Suppressor macrophage treated with lipopolysaccharide for 4 hours (primary cell): ENCODE measurements around the gene PCDH9.

ENCODE experiments used
- DNase-seq: peaks from one replicate; pipeline ENCODE4 v3.0.0-alpha.2; 2020

Gene PCDH9

DNA sequence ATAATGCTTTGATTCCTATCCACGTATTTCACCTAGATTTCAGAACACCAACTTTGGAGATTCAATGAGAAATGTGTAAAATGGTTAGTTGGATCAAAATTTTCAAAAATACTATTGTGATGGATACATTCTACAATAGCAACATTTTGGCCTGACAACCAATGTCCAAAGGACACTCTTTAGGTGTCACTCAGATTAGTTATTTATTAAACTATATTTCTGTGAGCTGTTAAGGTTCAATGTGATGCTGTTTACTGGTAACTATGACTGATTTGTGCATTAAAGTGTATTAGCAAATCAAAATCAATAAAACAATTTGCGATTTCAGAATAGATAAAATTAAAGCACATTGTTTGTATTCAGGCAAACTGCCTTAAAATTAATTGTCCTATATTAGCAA is 149.8 kb downstream of the PCDH9 start:
- DNase-seq = no peak

DNA sequence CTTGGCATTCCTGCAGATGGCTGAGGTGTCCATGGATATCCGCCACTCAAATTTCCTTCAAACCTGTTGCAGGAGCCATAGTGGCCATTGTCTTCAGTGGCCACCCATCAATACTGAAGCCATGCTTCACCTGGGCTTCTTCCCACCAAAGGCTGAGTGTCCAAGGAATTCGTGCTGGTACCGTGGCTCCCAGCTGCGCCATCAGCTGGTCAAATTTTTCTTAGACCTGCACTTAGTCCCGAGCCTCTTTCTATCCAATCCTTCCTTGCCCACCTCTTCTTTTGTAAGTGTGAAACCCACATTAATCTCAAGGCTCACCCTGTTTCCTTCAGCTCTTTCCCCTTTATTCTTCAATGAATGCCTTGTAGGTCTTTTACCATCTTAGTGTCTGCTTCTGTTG is 152.1 kb downstream of the PCDH9 start:
- DNase-seq = no peak

DNA sequence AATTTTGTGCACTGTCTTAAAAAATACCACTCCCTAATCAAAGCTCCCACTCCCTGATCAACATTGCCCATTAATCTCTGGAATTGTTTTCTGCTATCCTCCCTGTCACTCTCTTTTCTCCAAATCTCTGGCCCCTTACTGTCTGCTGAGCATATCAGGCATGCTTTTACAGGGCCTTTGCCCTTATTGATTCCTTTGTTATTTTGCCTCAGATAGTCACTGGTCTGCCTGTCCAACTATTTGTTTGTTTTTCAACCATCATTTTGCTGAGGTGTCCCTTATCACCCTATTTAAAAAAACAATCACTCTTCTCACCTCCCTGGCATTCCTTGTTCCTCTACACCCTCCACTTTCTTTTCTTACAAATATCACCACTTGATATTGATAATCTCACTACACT is 153.0 kb downstream of the PCDH9 start:
- no peak for DNase-seq

DNA sequence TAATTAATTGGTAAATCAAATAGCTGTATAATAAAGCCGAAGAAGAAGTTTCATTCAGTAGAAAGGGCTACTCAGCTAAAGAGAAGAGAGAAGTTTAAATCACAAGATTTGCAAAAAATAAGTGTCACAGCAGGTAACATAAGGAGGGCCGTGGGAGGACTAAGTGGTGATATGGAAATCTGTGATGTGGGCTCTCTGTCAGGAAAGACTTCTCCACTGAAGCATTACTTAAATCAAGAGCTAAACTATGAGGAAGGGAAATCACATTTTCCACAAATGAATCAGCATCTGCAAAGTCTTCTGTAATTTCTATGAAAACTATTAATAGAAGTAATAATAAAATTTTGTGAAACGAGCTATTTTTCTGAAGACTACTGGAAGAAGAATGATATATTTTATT is 153.8 kb downstream of the PCDH9 start:
- no peak for DNase-seq

DNA sequence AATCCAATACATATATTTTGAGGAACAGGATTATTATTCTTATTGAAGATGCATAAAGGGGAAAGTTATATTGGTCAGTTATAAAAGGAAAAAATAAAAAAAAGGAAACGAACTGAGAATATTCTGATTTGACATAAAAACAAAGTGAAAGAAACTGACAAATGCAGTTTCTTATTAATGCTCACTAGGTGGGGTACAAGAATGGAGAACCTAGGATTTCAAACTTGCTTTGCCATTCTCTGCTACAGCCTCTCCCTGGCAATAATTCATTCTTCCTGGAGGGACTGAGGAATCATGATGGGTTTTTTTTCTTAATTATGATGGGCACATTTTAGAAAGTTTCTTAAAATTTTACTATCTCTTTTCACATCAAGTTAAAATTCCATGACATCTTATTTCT is 154.9 kb downstream of the PCDH9 start:
- DNase-seq = no peak

DNA sequence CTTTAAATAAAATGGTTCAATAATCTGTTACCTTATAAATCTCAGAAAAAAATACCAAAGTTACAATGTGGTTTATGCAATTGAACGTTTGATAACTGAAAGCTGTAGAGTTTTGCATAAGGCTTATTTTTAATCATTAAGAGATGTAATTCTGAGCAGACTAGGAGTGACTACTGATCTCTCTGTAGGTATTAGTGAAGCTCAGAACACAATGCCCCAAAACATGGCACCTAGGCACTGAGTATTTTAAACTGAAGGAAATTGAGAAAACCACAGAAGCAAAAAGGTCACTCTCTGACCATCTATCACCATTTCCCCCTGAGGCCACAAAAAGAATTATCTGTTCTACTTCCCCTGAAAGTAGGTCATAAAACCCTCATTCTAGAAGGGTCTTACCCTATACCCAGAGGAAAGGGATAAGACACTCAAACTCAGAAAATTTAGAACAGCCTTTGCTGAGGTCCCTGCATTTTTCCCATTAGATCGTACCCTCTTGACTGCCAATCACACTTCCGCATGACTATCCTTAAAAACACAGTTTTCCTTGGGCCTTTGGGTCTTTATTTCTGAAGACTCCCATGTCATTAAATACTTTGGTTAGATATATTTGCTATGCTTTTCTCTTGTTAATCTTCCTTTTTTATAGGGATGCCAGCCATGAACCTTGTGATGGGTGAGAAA is 158.1 kb downstream of the PCDH9 start:
- DNase-seq = no peak

DNA sequence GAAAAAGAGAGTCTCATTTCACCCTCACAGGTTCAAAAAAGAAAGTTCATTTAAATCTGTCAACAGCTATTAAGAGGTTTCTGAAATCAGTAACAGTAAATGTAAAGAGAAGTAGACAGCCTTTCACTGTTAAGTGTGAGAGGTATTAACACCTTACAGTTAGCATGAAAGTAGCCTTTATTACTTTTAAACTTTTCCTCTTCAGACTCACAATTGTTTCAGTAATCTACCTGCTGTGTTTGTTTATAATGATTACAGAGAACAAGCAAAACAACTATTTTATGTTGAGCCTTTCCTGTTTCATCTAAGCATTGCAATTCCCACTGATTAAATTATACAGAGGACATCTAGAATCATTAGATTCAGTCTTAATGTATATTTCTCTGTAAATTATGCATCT is 159.8 kb downstream of the PCDH9 start:
- no peak for DNase-seq

DNA sequence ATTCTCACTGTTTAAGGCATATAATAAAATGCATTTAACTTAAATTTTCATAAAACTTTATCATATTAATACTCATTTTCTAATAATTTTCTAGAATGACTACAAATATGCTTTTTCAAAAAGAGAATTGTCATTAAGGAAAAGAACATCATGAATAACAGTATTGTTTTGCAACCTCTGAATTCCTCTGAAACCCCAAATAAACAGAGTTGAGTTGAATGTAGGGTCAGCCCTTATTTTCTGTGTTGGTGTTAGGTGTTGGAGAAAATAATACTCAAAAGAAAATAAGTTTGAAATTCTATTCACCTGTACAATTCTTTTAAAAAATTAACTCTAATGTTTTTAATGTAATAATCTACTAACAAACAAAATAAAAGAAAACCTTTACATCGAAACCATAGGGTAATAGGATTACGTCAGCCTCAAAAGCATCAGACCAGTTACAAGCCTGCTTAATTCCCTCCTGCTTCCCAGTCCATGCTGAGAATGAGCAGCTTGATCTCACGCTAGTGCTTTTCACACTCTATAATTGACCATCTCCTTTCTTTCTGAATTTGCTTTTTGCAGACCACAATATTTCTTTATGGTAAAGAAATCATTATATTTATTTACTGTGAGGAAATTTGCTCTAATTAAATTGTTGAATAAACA is 160.9 kb downstream of the PCDH9 start:
- no peak for DNase-seq

DNA sequence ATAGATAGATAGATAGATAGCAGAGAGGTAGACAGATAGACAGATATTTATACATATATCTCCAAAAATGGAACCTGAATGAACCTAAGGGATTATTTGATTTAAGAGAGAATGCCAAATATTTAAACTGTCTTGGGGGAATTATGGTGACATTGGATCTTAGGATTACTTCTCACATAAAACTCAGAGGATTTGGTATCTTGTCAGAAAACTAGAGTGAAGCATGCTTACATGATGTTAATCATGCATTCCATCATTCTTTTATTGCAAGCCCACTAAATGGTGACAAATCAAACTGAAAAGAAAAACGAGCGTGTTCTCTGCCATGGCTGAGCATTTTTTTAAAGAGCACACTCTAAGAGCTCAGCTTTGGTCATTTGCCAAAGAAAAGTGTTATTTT is 165.2 kb downstream of the PCDH9 start:
- no peak for DNase-seq

DNA sequence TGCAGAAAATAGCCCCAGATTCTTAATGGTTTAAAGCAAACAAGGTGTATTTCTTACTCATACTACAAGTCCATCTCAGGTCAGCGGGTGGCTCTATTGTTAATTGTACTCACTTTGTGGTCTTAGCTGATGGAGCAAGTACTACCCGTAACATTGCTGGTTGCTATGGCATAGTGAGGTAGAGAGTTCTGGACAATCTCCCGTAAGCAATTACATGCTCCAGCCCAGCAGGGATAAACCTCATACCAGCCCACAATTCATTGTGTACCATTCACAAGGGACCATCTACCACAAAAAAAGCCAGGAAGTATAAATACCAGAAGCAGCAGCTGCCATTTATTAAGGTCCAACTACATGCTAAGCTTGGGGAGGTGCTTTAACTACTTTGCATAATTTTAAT is 167.1 kb downstream of the PCDH9 start:
- DNase-seq = no peak

DNA sequence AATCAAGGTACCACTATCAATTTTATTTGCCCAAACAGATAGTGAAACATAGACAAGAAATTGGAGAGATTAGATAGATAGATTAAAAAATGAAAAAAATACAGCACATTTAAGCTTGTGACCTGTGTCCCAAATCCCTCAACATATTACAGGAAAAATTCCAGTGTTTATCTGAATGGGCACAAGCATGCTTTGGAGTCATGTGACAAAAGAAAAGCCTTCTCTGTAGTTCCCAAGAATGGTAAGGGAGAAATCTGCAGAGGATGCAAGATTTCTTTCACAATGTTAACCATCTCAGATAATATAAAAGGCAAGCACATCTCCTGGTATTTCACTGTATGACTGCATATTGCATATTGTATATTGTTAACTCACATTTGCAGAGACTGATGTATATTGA is 168.0 kb downstream of the PCDH9 start:
- no peak for DNase-seq

DNA sequence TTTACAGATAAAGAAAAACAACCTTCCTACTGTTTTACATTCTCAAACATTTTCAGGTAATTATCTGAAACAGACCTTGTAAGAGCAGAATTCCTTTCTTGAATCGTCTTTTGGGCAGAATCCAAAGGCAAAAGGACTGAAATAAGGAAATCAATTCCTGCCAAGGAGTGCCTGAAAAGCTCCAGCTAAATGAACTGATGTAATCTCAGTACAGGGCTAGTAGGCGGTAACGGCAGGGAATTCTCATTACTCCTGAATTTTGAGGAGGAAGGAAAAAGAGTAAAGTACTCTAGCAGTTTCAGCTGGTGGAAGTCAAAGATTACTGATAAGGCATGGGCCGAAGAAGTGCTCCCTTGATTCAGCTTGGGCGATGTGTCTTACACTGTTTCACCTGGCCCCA is 168.4 kb downstream of the PCDH9 start:
- no peak for DNase-seq

DNA sequence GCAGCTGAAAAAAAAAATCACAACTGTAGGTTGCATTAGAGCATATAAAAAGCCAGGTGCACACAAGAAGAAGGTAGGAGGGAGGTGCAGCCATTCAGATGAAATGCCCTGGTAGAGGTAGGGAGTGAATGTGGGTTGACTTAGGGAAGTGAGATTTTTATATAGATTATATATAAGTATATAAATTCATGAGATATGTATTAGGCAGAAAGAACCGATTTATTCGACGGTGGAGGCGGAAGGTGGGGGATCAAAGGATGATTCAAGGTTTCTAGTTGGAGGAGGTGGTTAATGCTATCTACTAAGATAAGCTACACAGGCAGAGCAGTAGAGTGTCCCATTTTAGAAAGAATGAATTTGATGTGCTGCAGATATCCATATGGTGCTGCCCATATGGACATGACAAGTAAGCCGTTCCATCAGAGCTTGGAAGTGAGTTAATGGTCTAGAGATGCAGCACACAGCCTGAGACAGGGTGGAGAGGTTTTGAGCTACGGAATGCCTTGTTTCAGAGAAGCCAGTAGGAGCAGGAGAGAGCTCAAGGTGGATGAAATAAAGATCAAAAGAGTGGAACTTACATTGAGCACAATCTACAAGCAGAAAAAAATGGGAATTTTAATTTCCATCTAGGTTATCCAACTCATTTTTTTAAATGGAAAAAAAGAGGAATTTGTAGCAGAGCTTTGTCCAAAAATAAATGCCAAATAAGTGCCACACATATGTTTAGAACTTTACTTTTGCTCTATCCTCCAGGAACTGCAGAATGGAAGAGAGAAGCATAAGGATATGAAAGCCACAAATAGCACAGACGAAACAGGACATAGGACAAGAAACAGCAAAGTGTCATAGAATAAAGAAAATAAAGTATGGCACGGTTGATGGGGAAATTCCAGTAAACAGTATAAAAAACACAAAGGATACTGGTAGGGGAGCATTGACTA is 177.3 kb downstream of the PCDH9 start:
- no peak for DNase-seq

DNA sequence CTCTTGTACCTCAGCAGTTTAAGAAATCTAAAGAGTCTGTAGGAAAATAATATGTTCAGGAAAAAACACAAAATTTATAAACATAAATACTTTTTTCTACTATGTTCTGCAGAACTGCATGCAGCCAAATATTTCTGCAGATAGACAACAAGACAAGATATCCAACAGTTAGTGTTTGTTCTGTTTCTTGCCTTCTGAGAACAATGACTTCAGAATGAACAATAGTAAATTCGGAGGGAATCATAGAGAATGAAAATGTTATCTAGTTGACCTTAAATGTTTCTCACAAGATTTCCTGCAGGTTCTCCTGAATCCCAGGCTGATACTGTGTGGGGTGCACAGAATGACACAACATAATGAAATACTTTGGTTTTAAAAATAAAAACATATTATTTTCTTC is 180.4 kb downstream of the PCDH9 start:
- DNase-seq = no peak

DNA sequence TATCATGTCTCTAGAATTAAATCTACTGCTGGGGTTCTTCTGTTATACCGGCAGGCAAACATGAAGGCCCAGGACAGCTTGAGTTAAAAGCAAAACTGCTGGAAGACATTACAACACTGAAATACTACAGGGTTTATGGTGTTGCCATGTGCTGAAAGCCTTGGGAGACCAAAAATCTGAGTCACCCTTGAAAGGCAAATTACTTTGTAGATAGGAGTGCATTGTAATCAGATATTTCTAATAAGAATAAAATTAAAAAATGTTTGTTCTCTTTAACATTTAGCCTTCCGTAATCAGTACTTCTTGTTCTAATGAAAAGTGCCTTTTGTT is 181.3 kb downstream of the PCDH9 start:
- no peak for DNase-seq

DNA sequence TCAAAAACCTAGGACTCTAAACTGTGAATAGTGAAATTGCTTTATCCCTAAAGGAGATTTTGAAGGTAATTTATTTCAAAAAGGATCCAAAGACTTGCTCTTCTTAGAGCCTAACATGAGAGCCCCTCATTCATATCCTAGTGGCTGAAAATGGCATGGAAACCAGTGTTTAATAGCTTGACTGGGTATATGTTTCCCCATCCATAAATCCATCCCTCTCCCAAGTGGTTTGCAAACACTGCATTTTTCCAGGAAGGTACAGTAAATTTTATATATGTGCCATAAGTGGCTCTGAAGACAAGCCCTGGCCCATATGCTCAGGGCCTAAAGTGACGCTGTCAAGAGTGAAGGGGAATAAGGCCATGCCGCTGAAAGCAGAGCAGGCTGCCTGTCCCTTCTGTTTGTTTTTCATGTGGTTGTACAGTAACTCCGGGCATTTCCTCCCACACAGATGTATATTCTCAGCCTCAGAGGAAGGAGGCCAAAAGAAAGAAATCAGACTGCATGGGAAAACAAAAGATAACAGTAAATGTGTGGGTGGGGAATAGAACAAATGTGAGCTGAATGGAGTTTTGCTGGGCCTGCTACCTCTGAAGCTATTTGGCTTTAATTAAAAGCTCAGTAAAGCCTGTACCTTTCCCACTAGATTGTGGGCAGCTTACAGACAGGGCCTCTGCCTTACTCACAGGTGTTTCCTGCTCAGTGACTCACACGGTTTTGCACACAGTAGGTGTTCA is 181.9 kb downstream of the PCDH9 start:
- DNase-seq = no peak

DNA sequence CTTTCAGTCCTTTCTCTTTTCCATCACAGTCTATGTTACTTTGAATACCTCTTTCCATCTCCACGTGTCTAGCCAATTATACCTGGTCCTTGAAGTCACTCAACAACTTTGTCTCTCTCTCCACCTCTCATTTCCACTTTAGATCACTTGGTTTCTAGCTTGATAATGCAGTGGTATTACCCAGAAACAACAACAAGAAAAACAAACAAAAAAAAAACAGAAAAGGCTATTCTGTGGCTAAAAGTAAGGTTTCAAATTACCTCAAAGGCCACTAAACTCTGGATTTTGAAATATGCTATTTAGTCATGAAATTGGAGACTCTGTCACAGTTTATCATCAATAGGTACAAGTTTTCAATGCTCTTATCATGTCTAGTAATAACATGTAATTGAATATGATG is 184.8 kb downstream of the PCDH9 start:
- DNase-seq = no peak

DNA sequence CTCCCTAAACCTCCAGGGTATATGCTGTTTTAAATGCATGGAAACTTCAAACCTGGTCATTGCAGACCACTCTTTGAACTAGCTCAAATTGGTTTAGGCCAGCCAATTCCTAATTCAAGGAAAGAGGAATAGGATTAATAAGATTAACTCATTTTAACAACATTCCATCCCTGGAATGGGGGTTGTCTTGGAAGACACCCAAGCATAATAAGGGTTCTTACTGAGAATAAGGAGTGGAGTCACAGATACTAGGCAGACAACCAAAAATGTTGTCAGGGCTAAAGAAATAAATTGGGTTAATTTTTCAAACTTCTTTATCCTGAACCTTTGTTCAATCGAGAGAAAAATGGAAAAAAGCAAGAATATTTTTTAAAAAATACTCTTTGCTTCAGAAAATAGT is 186.2 kb downstream of the PCDH9 start:
- no peak for DNase-seq

DNA sequence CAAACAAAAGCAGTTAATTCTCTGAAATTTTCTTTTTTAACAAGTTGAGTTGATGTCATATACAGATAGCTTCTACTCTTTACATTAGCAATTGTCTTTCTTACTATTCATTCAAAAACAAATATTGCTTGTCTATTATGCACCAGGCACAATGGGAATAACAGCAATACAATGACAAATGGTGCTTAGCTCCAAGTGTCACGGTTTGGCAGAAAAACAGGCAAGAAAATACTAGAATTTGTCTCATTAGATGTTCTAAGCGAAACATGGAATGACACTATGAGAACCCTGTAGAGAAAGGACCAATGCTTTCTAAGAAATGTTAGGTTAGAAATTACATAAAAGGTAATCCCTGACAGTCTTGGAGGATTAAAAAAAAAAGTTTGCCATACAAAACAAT is 187.6 kb downstream of the PCDH9 start:
- DNase-seq = no peak

DNA sequence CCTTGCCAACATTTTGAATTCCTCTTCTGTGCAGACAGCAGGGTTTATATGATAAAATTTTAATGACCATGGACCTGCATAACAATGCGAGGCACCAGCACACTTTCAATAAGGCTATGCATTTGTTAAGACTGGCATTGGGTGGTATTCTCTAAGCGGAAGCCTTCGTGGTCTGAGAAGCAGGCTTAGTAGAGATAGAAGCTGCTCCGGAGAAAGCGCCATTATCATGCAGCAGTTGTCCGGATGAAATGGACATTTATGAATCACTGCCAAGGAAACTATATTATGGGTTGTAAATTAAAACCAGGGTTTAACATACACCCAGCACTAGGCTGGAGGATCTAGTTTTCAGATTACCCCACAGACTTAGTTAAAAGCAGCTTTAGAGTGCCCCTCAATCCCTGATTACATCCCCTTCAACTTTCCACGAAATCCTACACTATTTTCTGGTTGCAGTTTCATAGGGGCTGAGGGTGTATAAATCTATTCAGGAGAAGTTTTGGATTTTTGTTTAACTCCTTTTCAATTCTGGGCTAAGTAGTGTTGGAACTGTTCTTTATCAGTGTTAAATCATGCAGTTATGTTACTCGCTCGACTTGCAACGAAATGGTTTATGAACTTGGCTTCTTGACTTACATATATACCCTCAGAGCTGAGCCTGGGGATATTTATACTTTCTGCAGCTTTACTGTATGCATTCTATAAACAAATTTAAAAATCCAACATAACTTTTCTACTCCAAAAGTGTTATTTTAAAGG is 193.3 kb downstream of the PCDH9 start:
- no peak for DNase-seq

DNA sequence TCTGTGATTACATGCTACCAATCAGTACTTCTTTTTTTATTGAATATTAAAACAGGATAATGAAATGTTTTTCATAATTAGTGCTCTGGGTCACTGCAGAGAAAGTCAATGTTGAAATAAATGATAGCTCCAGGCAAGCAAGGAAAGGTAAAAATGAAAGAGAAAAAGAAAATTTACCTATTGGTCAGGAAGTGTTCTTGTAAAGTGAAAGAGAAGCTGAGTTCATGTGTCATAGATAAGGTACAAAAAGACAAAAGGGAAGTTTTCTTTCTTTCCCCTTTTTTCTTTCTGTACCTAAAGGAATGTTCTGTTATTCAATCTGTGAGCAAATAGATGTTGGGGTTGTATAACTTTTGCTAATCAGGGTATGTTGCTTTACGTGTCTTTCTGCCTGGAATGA is 197.0 kb downstream of the PCDH9 start:
- DNase-seq = no peak

DNA sequence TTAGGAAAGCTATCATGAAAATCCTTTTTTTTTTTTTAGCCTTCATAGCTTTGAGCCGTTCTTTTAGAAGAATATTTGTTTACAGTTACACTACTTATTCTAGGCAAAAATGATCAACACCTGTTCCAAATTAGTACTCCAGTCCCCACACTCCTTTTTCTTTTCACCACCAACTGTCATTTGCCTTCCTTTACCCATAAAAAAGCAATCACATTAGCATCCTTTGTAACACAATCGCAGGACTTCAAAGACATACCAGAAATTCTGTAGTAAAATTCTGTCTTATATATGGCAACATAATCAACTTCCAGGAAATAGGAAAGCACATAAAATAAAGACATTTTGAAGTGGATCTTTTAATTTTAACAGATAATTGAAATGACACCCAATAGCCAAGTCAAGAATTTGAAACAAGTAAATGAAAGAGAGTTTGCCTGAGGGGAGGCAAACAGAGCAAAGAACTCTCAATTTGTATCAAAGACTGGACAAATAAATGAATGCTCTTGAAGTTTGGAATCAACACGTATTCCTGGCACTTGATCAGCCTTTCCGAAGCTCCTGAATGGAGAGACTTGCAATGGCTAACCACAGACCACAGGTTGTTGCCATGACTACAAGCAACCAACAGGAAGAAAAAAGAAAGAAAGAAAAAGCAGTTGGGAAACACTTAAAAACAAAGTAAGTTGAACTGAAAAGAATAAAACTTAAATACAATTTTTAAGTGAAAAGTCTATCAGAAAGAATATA is 206.8 kb downstream of the PCDH9 start:
- DNase-seq = no peak
